HepG2 (cell line): Measurements from ENCODE around the gene STRIT1. TPM values are rescaled to one million over a fixed set of nuclear protein-coding genes. Genes with fewer than 3 reads are reported as not detected.

ENCODE experiments used
- ATAC-seq: fragments of 200-7000 bp; cut with Tn5 transposase; 3 replicates; pipeline ENCODE4 v1.9.1; 2020; ENCODE audit warnings: mild to moderate bottlenecking, moderate library complexity
- BruUV-seq: library from RNA; stranded (reverse); fragments of 400-500 nt; replicated peaks from 2 replicates; lab custom pipeline; 2021; lab: Mats Ljungman, UMichigan
- CTCF ChIA-PET: fragments of 300-600 bp; formaldehyde crosslinking; extraction: SDS; loops from one replicate; lab custom pipeline; 2021; ENCODE audit warnings: low total read pairs, inconsistent platforms, low intra/inter-chr PET ratio; lab: Yijun Ruan, JAX
- POLR2A ChIA-PET: fragments of 350-600 bp; sonication (Branson Sonifier 250); formaldehyde crosslinking; loops from one replicate; lab custom pipeline; 2020; ENCODE audit warnings: antibody characterized with exemption, inconsistent platforms; lab: Yijun Ruan, JAX
- DNase-seq: peaks from one replicate; pipeline ENCODE4 v3.0.0-alpha.2; 2015; ENCODE audit warnings: low spot score
- FAIRE-seq: peaks from 3 replicates; lab custom pipeline; 2011; peaks lifted over from hg19 to GRCh38; lab: Jason Lieb, UNC
- H2AFZ ChIP-seq: one replicate; pipeline ENCODE4 v1.6.1; 2011; ENCODE audit warnings: low read length, inconsistent platforms
- H3K27ac ChIP-seq: fragments of 300-600 bp; 3 replicates; pipeline ENCODE4 v1.8.0; 2011; ENCODE audit warnings: mixed run types, mild to moderate bottlenecking, mixed read lengths, low read length, inconsistent platforms; ENCODE audit not compliant: insufficient read depth; ENCODE audit errors: extremely low read length
- H3K27me3 ChIP-seq, 2 experiments: fragments of 200-600 bp in 1 of 2; 2 replicates in 1 of 2; 3 replicates in 1 of 2; pipeline versions ENCODE4 v1.6.0 to v1.8.0; 2011; ENCODE audit warnings: low read length in 2 of 2, mild to moderate bottlenecking in 2 of 2, moderate library complexity in 2 of 2, inconsistent platforms in 1 of 2; ENCODE audit not compliant: insufficient read depth in 2 of 2, control insufficient read depth in 1 of 2
- H3K36me3 ChIP-seq, 2 experiments: fragments of 200-600 bp in 1 of 2; replicated peaks in 1 of 2; 2 replicates in 1 of 2; 3 replicates in 1 of 2; pipeline versions ENCODE4 v1.5.1 to v1.8.0; 2011; ENCODE audit warnings: low read length in 2 of 2, inconsistent platforms in 1 of 2; ENCODE audit not compliant: insufficient read depth in 2 of 2, control insufficient read depth in 1 of 2
- H3K4me1 ChIP-seq: 2 replicates; pipeline ENCODE4 v1.5.1; 2012; ENCODE audit warnings: low read length, inconsistent platforms; ENCODE audit not compliant: insufficient read depth
- H3K4me2 ChIP-seq: 2 replicates; pipeline ENCODE4 v1.6.0; 2011; ENCODE audit warnings: low read depth, low read length, inconsistent platforms
- H3K4me3 ChIP-seq, 3 experiments: fragments of 200-600 bp in 1 of 3; sonication (generic), shearing (Covaris generic) in 1 of 3; replicated peaks in 1 of 3; 2 replicates each; pipeline ENCODE4 v1.5.1; 2011 to 2016; ENCODE audit warnings: low read length in 3 of 3, inconsistent platforms in 2 of 3, low read depth in 2 of 3, mild to moderate bottlenecking in 2 of 3, control low read depth in 1 of 3, mixed read lengths in 1 of 3; ENCODE audit not compliant: insufficient read depth in 1 of 3
- H3K79me2 ChIP-seq: one replicate; pipeline ENCODE4 v1.6.1; 2011; ENCODE audit warnings: low read length, inconsistent platforms; ENCODE audit not compliant: insufficient read depth
- H3K9ac ChIP-seq: 2 replicates; pipeline ENCODE4 v1.6.0; 2011; ENCODE audit warnings: mild to moderate bottlenecking, low read depth, low read length, inconsistent platforms; ENCODE audit not compliant: insufficient read depth
- H3K9me3 ChIP-seq: 2 replicates; pipeline ENCODE4 v1.5.1; 2012; ENCODE audit warnings: mild to moderate bottlenecking, low read length
- H4K20me1 ChIP-seq: 2 replicates; pipeline ENCODE4 v1.6.0; 2011; ENCODE audit warnings: inconsistent platforms, mild to moderate bottlenecking, low read length, moderate library complexity; ENCODE audit not compliant: insufficient read depth
- ARNT2 ChIP-seq: sonication (generic); formaldehyde crosslinking; IDR thresholded peaks from 2 replicates; pipeline ENCODE4 v1.8.0; 2022; ENCODE audit warnings: mild to moderate bottlenecking, low read depth, missing genetic modification reagents, moderate library complexity
- CCAR2 ChIP-seq: fragments of 200-400 bp; formaldehyde crosslinking; optimal IDR thresholded peaks from 2 replicates; pipeline ENCODE3; 2018; ENCODE audit warnings: low read depth, mild to moderate bottlenecking, low read length, moderate library complexity
- DPF2 ChIP-seq: sonication (generic); formaldehyde crosslinking; IDR thresholded peaks from 2 replicates; pipeline ENCODE4 v1.4.0; 2020; ENCODE audit warnings: mild to moderate bottlenecking, low read depth, missing genetic modification reagents, borderline replicate concordance
- IRF1 ChIP-seq: sonication (generic); formaldehyde crosslinking; IDR thresholded peaks from 2 replicates; pipeline ENCODE4 v1.4.0; 2020; ENCODE audit warnings: low read depth, mild to moderate bottlenecking, missing genetic modification reagents
- MTF1 ChIP-seq: sonication (generic); formaldehyde crosslinking; IDR thresholded peaks from 2 replicates; pipeline ENCODE4 v1.5.0; 2020; ENCODE audit warnings: missing genetic modification reagents
- PAF1 ChIP-seq: IDR thresholded peaks from 2 replicates; pipeline ENCODE4 v1.6.1; 2016; ENCODE audit warnings: missing genetic modification reagents, missing compliant biosample characterization
- TFE3 ChIP-seq: IDR thresholded peaks from 2 replicates; pipeline ENCODE4 v1.6.1; 2016
- ZNF275 ChIP-seq: sonication (generic); formaldehyde crosslinking; IDR thresholded peaks from 2 replicates; pipeline ENCODE4 v1.8.0; 2022; ENCODE audit warnings: missing genetic modification reagents, mild to moderate bottlenecking, inconsistent platforms, borderline replicate concordance
- ZNF280D ChIP-seq: sonication (generic); formaldehyde crosslinking; IDR thresholded peaks from 2 replicates; pipeline ENCODE4 v1.5.1; 2020; ENCODE audit warnings: mild to moderate bottlenecking, missing genetic modification reagents
- ZNF333 ChIP-seq: sonication (generic); formaldehyde crosslinking; IDR thresholded peaks from 2 replicates; pipeline ENCODE4 v1.4.0; 2020; ENCODE audit warnings: mild to moderate bottlenecking, missing genetic modification reagents, borderline replicate concordance
- ZNF567 ChIP-seq: sonication (generic); formaldehyde crosslinking; IDR thresholded peaks from 2 replicates; pipeline ENCODE4 v1.8.1; 2023; ENCODE audit warnings: mild to moderate bottlenecking, missing genetic modification reagents, borderline replicate concordance
- WGBS: methylation state at CpG from one replicate; pipeline ENCODE4 v1.1.6; 2017; ENCODE audit warnings: low lambda C conversion rate; 5-methylcytosine and 5-hydroxymethylcytosine counted together
- in situ Hi-C: cut with HindIII; loops from 2 replicates; pipeline ENCODE4 v1.10.0; 2017; ENCODE audit warnings: low pct_unique_long_range_greater_than_20kb; ENCODE audit not compliant: extremely low pct_ligation_motif_present
- intact Hi-C: fragments of 100-400 bp; cut with micrococcal nuclease; formaldehyde crosslinking; loops from one replicate; pipeline ENCODE4 v1.10.0; 2022; ENCODE audit not compliant: unreplicated experiment
- polyA plus RNA-seq, 8 experiments: library from polyadenylated mRNA; depleted of rRNA in 3 of 8; stranded (reverse) in 7 of 8; unstranded in 1 of 8; fragments of >200 nt; fragmentation: Illumina TruSeq in 4 of 8; extraction: Trizol in 4 of 8; gene quantifications; 2 replicates each; pipeline versions ENCODE4 v1.2.1 to v1.2.3, GENCODE V29; 2011 to 2016; ENCODE audit warnings: low read depth in 4 of 8, missing spikeins in 1 of 8, mixed read lengths in 1 of 8; ENCODE audit not compliant: insufficient read depth in 1 of 8
- total RNA-seq, 5 experiments: library from RNA; depleted of rRNA; stranded (reverse); fragments of >200 nt; fragmentation: Illumina TruSeq; extraction: Trizol; gene quantifications; 2 replicates each; pipeline ENCODE4 v1.2.3, GENCODE V29; 2016; ENCODE audit warnings: low read depth in 1 of 5
- TF ChIP-seq, protein P1 (sequence below): sonication (generic); formaldehyde crosslinking; IDR thresholded peaks from 2 replicates; pipeline ENCODE4 v1.4.0; 2020; ENCODE audit warnings: missing genetic modification reagents, borderline replicate concordance

Gene STRIT1
- total and polyA plus RNA-seq, 2 of the 13 experiments (the other 11 are each of a cell fraction or from before 2014, with no cell fraction given), result not detected

DNA sequence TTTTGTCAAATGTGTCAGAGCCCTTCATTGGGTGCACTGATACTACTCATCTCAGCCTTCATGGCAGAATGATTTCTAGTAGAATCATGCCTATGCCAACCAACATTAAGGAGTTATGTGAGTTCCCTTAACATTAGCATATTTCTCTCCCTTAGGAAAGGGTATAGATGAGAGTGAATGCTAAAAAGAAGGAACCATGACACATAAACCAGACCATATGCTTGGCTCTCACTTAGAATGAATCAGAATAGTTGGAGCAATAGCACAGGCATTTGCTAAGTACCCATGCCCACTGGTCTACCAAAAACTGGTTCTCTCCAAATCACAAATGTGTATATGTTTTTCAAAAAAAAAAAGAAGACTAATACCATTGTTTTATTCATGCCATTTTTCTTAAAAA, 51.1 kb downstream of the STRIT1 start (continued):
- TF ChIP-seq ZNF275 (CRISPR knock-in tag), result no peak

DNA sequence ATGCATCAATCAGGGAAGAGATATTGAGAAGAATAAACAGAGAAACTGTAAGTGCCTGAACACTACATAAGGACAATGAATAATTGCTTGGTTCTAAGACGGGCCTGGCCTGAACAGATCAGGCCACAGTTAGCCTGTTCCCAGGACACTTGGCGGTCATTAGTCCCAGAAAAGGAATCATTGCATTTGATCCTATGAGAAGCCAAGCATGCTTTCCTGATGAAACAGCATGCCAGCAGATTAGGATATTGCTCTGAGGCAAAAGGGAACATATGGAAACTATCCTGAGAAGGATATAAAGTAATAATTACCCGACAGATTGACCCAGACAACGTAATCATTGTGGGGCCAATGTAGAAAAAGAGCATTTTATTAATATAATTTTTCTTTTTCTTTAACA, 51.9 kb downstream of the STRIT1 start:
- Histone ChIP-seq H3K27ac (no peak overlapping the region), H3K79me2 (no peaks in the 10 kb centered on the region), H2AFZ (no peak overlapping the region), H3K9me3 (no peaks in the 10 kb centered on the region), H3K9ac (no peak overlapping the region), H3K4me1 (no peaks in the 10 kb centered on the region), H4K20me1 (no peaks in the 10 kb centered on the region), H3K4me2 (no peak overlapping the region), H3K27me3 (no peaks in the 10 kb centered on the region; a peak in 1 of 5 replicates), H3K36me3 (no peaks in the 10 kb centered on the region), H3K4me3 (no peak overlapping the region)
- no peak for FAIRE-seq
- whole genome bisulfite sequencing, result 23% methylated on average over 4 of the region's 4 CpGs
- in situ Hi-C loops (no loop called here), intact Hi-C loops (no loop called here)
- DNase-seq, result no peak
- CTCF ChIA-PET, result no interaction called here
- no TSS peak for BruUV-seq
- POLR2A ChIA-PET, result no interaction called here
- ATAC-seq, result no peak
- TF ChIP-seq IRF1, result no peak
- TF ChIP-seq ARNT2 (CRISPR knock-in tag), result no peak
- no peak for TF ChIP-seq ZNF280D
- TF ChIP-seq MTF1 (CRISPR knock-in tag), result no peak
- no peak for TF ChIP-seq CCAR2
- TF ChIP-seq ZNF567 (CRISPR knock-in tag), result no peak
- TF ChIP-seq PAF1 (CRISPR knock-in tag), result no peak
- TF ChIP-seq ZNF333, result no peak
- no peak for TF ChIP-seq DPF2 (CRISPR knock-in tag)
- TF ChIP-seq, protein P1, sequence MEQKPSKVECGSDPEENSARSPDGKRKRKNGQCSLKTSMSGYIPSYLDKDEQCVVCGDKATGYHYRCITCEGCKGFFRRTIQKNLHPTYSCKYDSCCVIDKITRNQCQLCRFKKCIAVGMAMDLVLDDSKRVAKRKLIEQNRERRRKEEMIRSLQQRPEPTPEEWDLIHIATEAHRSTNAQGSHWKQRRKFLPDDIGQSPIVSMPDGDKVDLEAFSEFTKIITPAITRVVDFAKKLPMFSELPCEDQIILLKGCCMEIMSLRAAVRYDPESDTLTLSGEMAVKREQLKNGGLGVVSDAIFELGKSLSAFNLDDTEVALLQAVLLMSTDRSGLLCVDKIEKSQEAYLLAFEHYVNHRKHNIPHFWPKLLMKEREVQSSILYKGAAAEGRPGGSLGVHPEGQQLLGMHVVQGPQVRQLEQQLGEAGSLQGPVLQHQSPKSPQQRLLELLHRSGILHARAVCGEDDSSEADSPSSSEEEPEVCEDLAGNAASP, result no peak
- no peak for TF ChIP-seq TFE3 (CRISPR knock-in tag)
